ENCODE data around the gene VILL.

DNA sequence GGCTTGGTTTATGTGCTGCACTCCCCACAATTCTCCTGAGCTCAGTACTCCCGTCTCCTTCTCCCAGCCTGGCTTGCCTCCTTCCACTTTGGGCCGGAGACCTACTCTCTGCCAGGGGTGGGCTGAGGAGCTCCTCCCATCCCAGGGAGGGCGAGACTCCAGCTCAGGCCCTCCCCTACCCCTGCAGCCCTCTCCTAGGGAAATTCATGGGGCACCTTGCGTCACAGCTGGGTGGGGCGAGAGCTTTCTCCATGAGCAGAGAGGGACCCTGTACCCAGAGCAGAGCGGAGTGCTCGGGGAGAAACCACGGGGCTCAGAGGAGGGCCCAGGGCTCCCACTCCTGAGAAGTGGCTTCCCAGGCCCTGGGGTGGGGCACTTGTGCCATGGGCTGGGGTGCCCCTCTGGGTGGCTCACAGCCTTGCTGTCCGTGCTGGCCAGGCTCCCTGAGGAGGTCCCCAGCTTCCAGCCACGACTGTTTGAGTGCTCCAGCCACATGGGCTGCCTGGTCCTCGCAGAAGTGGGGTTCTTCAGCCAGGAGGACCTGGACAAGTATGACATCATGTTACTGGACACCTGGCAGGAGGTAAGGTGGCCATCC is 13.3 kb downstream of the VILL start:
- TF ChIP-seq SPI1 (IDR thresholded peaks at IDR 0.05; ENCODE audit: low read depth, low read length) (no peak), POLR2AphosphoS5 (IDR thresholded peaks at IDR 0.05; ENCODE audit: low read depth, low read length) (no peak), POLR2A (IDR thresholded peaks at IDR 0.05; ENCODE audit: low read depth, low read length) (no peak)

All from GM12891 (cell line).